Measurements from ENCODE around the gene POLR3E. TPM values are rescaled to one million over a fixed set of nuclear protein-coding genes. Genes with fewer than 3 reads are reported as not detected.

Gene POLR3E
- total RNA-seq, 1 experiment from 2014 or later: 70.9 TPM

- H3K27me3 ChIP-seq (ENCODE audit: insufficient read depth, low read depth): no peaks in the 10 kb centered on the region
- CTCF ChIA-PET: interaction anchor here (0.6 kb wide), 2 partner anchors 83 to 800 kb away, joined by 4 to 5 read pairs; no protein-coding TSS in a partner anchor
- H3K79me2 ChIP-seq (ENCODE audit: low read depth): peaks cover 60% of the 10 kb centered on the region
These were observed 56.8 kb downstream of the POLR3E start for GRCh38 chr16:22353933-22354541.

GRCh38 chr16:22355487-22355908 lies 58.3 kb downstream of the POLR3E start:
- BruUV-seq (replicated peaks): no TSS peak
- H3K4me3 ChIP-seq: no peak overlapping the region
- no peak overlapping the region for H3K27ac ChIP-seq
- no peak for DNase-seq
- H3K36me3 ChIP-seq (ENCODE audit: low read depth): peaks cover 21% of the 10 kb centered on the region
- intact Hi-C loops (cut with micrococcal nuclease; ENCODE audit: unreplicated experiment): no loop called here
- H3K9me2 ChIP-seq (ENCODE audit: insufficient read depth): no peaks in the 10 kb centered on the region
- no peaks in the 10 kb centered on the region for H3K9me3 ChIP-seq (ENCODE audit: insufficient read depth, low read depth)
- H3K4me2 ChIP-seq: no peak overlapping the region
- H3K79me2 ChIP-seq (ENCODE audit: low read depth): peaks cover 72% of the 10 kb centered on the region
- H3K27me3 ChIP-seq (ENCODE audit: insufficient read depth, low read depth): no peaks in the 10 kb centered on the region
- ChIA-PET POLR2A (ENCODE audit: unreplicated experiment) (no interaction called here), CTCF (no interaction called here)
- no peak overlapping the region for H2AFZ ChIP-seq
- H4K20me1 ChIP-seq (ENCODE audit: insufficient read depth): peaks cover 6% of the 10 kb centered on the region
- H3K4me1 ChIP-seq (replicated peaks; ENCODE audit: insufficient read depth): peaks cover 12% of the 10 kb centered on the region
- TF ChIP-seq EZH2 (IDR thresholded peaks at IDR 0.05; ENCODE audit: low read depth) (no peak), CTCF (conservative IDR thresholded peaks at IDR 0.05) (no peak)
- peaks cover 21% of the 10 kb centered on the region; the same call in 1 of the 2 replicates for H3F3A ChIP-seq (ENCODE audit: insufficient read depth, low read depth)

More at GRCh38 chr16:22353933-22354541, 56.8 kb downstream of the POLR3E start:
- DNase-seq: no peak
- H4K20me1 ChIP-seq (ENCODE audit: insufficient read depth): peaks cover 6% of the 10 kb centered on the region
- H3K9me2 ChIP-seq (ENCODE audit: insufficient read depth): no peaks in the 10 kb centered on the region
- no peak overlapping the region for H3K4me3 ChIP-seq
- no peak overlapping the region for H2AFZ ChIP-seq
- no peaks in the 10 kb centered on the region for H3K9me3 ChIP-seq (ENCODE audit: insufficient read depth, low read depth)
- intact Hi-C loops (cut with micrococcal nuclease; ENCODE audit: unreplicated experiment): no loop called here
- no peak for TF ChIP-seq EZH2 (IDR thresholded peaks at IDR 0.05; ENCODE audit: low read depth)
- no peak for TF ChIP-seq CTCF (conservative IDR thresholded peaks at IDR 0.05)
- H3K4me1 ChIP-seq (replicated peaks; ENCODE audit: insufficient read depth): peaks cover 12% of the 10 kb centered on the region
- H3K4me2 ChIP-seq: no peak overlapping the region
- POLR2A ChIA-PET (ENCODE audit: unreplicated experiment): interaction anchor here (0.5 to 0.6 kb wide), 2 partner anchors 9 to 54 kb away, joined by 3 read pairs; no protein-coding TSS in a partner anchor
- BruUV-seq (replicated peaks): no TSS peak
- peaks cover 29% of the 10 kb centered on the region for H3K36me3 ChIP-seq (ENCODE audit: low read depth)
- H3K27ac ChIP-seq: peak overlapping the region; percentile 33; the same call in 1 of the 2 replicates
- peaks cover 18% of the 10 kb centered on the region; the same call in 1 of the 2 replicates for H3F3A ChIP-seq (ENCODE audit: insufficient read depth, low read depth)

- Histone ChIP-seq H3K9me2 (ENCODE audit: insufficient read depth) (no peaks in the 10 kb centered on the region), H3K27ac (no peak overlapping the region), H3K79me2 (ENCODE audit: low read depth) (peaks cover 63% of the 10 kb centered on the region), H3F3A (ENCODE audit: insufficient read depth, low read depth) (peaks cover 21% of the 10 kb centered on the region; the same call in 1 of the 2 replicates), H3K4me2 (no peak overlapping the region), H3K27me3 (ENCODE audit: insufficient read depth, low read depth) (no peaks in the 10 kb centered on the region), H3K36me3 (ENCODE audit: low read depth) (peaks cover 9% of the 10 kb centered on the region; the same call in 1 of the 2 replicates), H4K20me1 (ENCODE audit: insufficient read depth) (no peaks in the 10 kb centered on the region), H3K4me3 (no peak overlapping the region), H2AFZ (no peak overlapping the region), H3K9me3 (ENCODE audit: insufficient read depth, low read depth) (no peaks in the 10 kb centered on the region), H3K4me1 (replicated peaks; ENCODE audit: insufficient read depth) (peaks cover 12% of the 10 kb centered on the region)
- CTCF ChIA-PET: interaction anchor here (0.7 kb wide), 1 partner anchor 8 kb away, joined by 6 read pairs; no protein-coding TSS in a partner anchor
- BruUV-seq (replicated peaks): no TSS peak
- intact Hi-C loops (cut with micrococcal nuclease; ENCODE audit: unreplicated experiment): no loop called here
- POLR2A ChIA-PET (ENCODE audit: unreplicated experiment): interaction anchor here (0.6 to 0.7 kb wide), 2 partner anchors 43 to 252 kb away, joined by 3 to 9 read pairs; no protein-coding TSS in a partner anchor
- no peak for TF ChIP-seq CTCF (conservative IDR thresholded peaks at IDR 0.05)
- no peak for TF ChIP-seq EZH2 (IDR thresholded peaks at IDR 0.05; ENCODE audit: low read depth)
- DNase-seq: no peak
These were observed 59.9 kb downstream of the POLR3E start for GRCh38 chr16:22356930-22357634.
